H9 (cell line): ENCODE results near the gene DPP10. TPM values are rescaled to one million over a fixed set of nuclear protein-coding genes. Genes with fewer than 3 reads are reported as not detected.

ENCODE experiments used
- DNase-seq: peaks from one replicate; pipeline ENCODE4 v3.0.0-alpha.2; 2017
- H2AFZ ChIP-seq: one replicate; pipeline ENCODE4 v1.6.1; 2013; ENCODE audit warnings: mild to moderate bottlenecking, low read length, control low read depth, moderate library complexity
- H2AK5ac ChIP-seq: 2 replicates; pipeline ENCODE4 v1.6.1; 2013; ENCODE audit warnings: low read length, control low read depth, mixed read lengths; ENCODE audit not compliant: insufficient read length
- H2BK120ac ChIP-seq: one replicate; pipeline ENCODE4 v1.6.1; 2013; ENCODE audit warnings: low read depth, mild to moderate bottlenecking, low read length, control low read depth, inconsistent platforms; ENCODE audit not compliant: poor library complexity, severe bottlenecking
- H2BK12ac ChIP-seq: 2 replicates; pipeline ENCODE4 v1.6.1; 2013; ENCODE audit warnings: low read length, control low read depth, mixed read lengths, low read depth; ENCODE audit not compliant: insufficient read length
- H2BK15ac ChIP-seq: 2 replicates; pipeline ENCODE4 v1.6.1; 2013; ENCODE audit warnings: low read depth, low read length, control low read depth
- H2BK20ac ChIP-seq: one replicate; pipeline ENCODE4 v1.6.1; 2013; ENCODE audit warnings: low read depth, mild to moderate bottlenecking, low read length, control low read depth, inconsistent platforms; ENCODE audit not compliant: poor library complexity, severe bottlenecking
- H2BK5ac ChIP-seq: 2 replicates; pipeline ENCODE4 v1.6.1; 2013; ENCODE audit warnings: low read length, control low read depth, mixed read lengths; ENCODE audit not compliant: insufficient read length
- H3K14ac ChIP-seq: 2 replicates; pipeline ENCODE4 v1.6.1; 2013; ENCODE audit warnings: low read length, control low read depth; ENCODE audit not compliant: insufficient read depth
- H3K18ac ChIP-seq: 2 replicates; pipeline ENCODE4 v1.6.1; 2013; ENCODE audit warnings: low read depth, mild to moderate bottlenecking, mixed read lengths, low read length, control low read depth; ENCODE audit not compliant: insufficient read length
- H3K23ac ChIP-seq: 2 replicates; pipeline ENCODE4 v1.6.1; 2013; ENCODE audit warnings: low read length, control low read depth, mixed read lengths, low read depth; ENCODE audit not compliant: insufficient read length
- H3K23me2 ChIP-seq: 2 replicates; pipeline ENCODE4 v1.6.1; 2013; ENCODE audit warnings: low read depth, mild to moderate bottlenecking, mixed read lengths, low read length, control low read depth; ENCODE audit not compliant: insufficient read length, poor library complexity, severe bottlenecking
- H3K27ac ChIP-seq: 2 replicates; pipeline ENCODE4 v1.5.1; 2013; ENCODE audit warnings: low read length, control low read depth, mixed read lengths, low read depth; ENCODE audit not compliant: insufficient read length
- H3K27me3 ChIP-seq: 2 replicates; pipeline ENCODE4 v1.6.1; 2013; ENCODE audit warnings: low read length, control low read depth, inconsistent platforms; ENCODE audit not compliant: insufficient read depth
- H3K4ac ChIP-seq: 2 replicates; pipeline ENCODE4 v1.6.1; 2013; ENCODE audit warnings: low read depth, mild to moderate bottlenecking, control low read depth, inconsistent platforms, low read length, moderate library complexity
- H3K4me1 ChIP-seq: 2 replicates; pipeline ENCODE4 v1.6.1; 2013; ENCODE audit warnings: low read length, control low read depth, inconsistent platforms; ENCODE audit not compliant: insufficient read depth
- H3K4me2 ChIP-seq: 2 replicates; pipeline ENCODE4 v1.6.1; 2013; ENCODE audit warnings: low read length, control low read depth, mixed read lengths; ENCODE audit not compliant: insufficient read length, insufficient read depth
- H3K56ac ChIP-seq: 2 replicates; pipeline ENCODE4 v1.6.1; 2013; ENCODE audit warnings: low read depth, mild to moderate bottlenecking, mixed read lengths, low read length, control low read depth; ENCODE audit not compliant: insufficient read length
- H3K79me1 ChIP-seq: 2 replicates; pipeline ENCODE4 v1.6.1; 2013; ENCODE audit warnings: low read depth, mild to moderate bottlenecking, moderate library complexity, low read length, control low read depth, inconsistent platforms; ENCODE audit not compliant: insufficient read depth, poor library complexity, severe bottlenecking
- H3K79me2 ChIP-seq: 2 replicates; pipeline ENCODE4 v1.6.1; 2013; ENCODE audit warnings: low read length, control low read depth, inconsistent platforms; ENCODE audit not compliant: insufficient read depth
- H3K9ac ChIP-seq: 2 replicates; pipeline ENCODE4 v1.6.1; 2013; ENCODE audit warnings: low read length, control low read depth, mixed read lengths; ENCODE audit not compliant: insufficient read length; ENCODE audit errors: extremely low read depth
- H3K9me3 ChIP-seq: one replicate; pipeline ENCODE4 v1.6.1; 2013; ENCODE audit warnings: low read depth, low read length, inconsistent platforms; ENCODE audit not compliant: control insufficient read depth
- H3T11ph ChIP-seq: one replicate; pipeline ENCODE4 v1.6.1; 2013; ENCODE audit warnings: mild to moderate bottlenecking, low read length, control low read depth, inconsistent platforms
- H4K20me1 ChIP-seq: one replicate; pipeline ENCODE4 v1.6.1; 2013; ENCODE audit not compliant: control insufficient read depth, insufficient read length, insufficient read depth
- H4K5ac ChIP-seq: 2 replicates; pipeline ENCODE4 v1.6.1; 2013; ENCODE audit warnings: low read depth, mild to moderate bottlenecking, mixed read lengths, low read length, control low read depth; ENCODE audit not compliant: insufficient read length
- H4K8ac ChIP-seq: replicated peaks from 2 replicates; pipeline ENCODE4 v1.6.1; 2013; ENCODE audit warnings: low read length, control low read depth, mixed read lengths, low read depth; ENCODE audit not compliant: insufficient read length
- H4K91ac ChIP-seq: 2 replicates; pipeline ENCODE4 v1.6.1; 2013; ENCODE audit warnings: low read depth, mild to moderate bottlenecking, moderate library complexity, mixed read lengths, low read length, control low read depth; ENCODE audit not compliant: insufficient read length
- H3K27ac Mint-ChIP-seq, 3 experiments: 2 replicates in 2 of 3; 3 replicates in 1 of 3; pipeline ENCODE4 v1.8.0; 2020 to 2021; ENCODE audit warnings: mixed read lengths in 3 of 3, mild to moderate bottlenecking in 1 of 3, moderate library complexity in 1 of 3
- H3K27me3 Mint-ChIP-seq: 2 replicates; pipeline ENCODE4 v1.8.0; 2021; ENCODE audit warnings: low read depth, mild to moderate bottlenecking, moderate library complexity, mixed read lengths
- H3K36me3 Mint-ChIP-seq, 3 experiments: 2 replicates in 2 of 3; 3 replicates in 1 of 3; pipeline ENCODE4 v1.8.0; 2020 to 2021; ENCODE audit warnings: low read depth in 3 of 3, mixed read lengths in 3 of 3; ENCODE audit not compliant: insufficient read depth in 1 of 3
- H3K4me1 Mint-ChIP-seq, 2 experiments: 2 replicates each; pipeline ENCODE4 v1.8.0; 2020; ENCODE audit warnings: mixed read lengths in 2 of 2
- H3K4me3 Mint-ChIP-seq, 2 experiments: 2 replicates in 1 of 2; 3 replicates in 1 of 2; pipeline ENCODE4 v1.8.0; 2020 to 2021; ENCODE audit warnings: mild to moderate bottlenecking in 2 of 2, mixed read lengths in 2 of 2, moderate library complexity in 1 of 2
- H3K9me3 Mint-ChIP-seq, 2 experiments: 2 replicates in 1 of 2; 3 replicates in 1 of 2; pipeline ENCODE4 v1.8.0; 2020; ENCODE audit warnings: mild to moderate bottlenecking in 2 of 2, mixed read lengths in 2 of 2, moderate library complexity in 1 of 2
- WGBS: extraction: QIAGEN DNeasy Blood & Tissue Kit; methylation state at CpG from one replicate; pipeline ENCODE4 v1.1.7; 2013; ENCODE audit warnings: missing lambda C conversion rate, low lambda C conversion rate, mixed read lengths; ENCODE audit not compliant: insufficient read length; ENCODE audit errors: extremely low coverage; 5-methylcytosine and 5-hydroxymethylcytosine counted together
- total RNA-seq: library from RNA; stranded (reverse); gene quantifications from 2 replicates; pipeline ENCODE4 v1.2.1, GENCODE V29; 2021
- TF ChIP-seq, protein P1 (sequence below): fragments of 200-600 bp; sonication (generic); conservative IDR thresholded peaks from 3 replicates; pipeline ENCODE4 v1.8.0; 2021; ENCODE audit warnings: antibody characterized with exemption, mild to moderate bottlenecking

Gene DPP10
- total RNA-seq, 1 experiment from 2014 or later = 11.3 TPM

DNA sequence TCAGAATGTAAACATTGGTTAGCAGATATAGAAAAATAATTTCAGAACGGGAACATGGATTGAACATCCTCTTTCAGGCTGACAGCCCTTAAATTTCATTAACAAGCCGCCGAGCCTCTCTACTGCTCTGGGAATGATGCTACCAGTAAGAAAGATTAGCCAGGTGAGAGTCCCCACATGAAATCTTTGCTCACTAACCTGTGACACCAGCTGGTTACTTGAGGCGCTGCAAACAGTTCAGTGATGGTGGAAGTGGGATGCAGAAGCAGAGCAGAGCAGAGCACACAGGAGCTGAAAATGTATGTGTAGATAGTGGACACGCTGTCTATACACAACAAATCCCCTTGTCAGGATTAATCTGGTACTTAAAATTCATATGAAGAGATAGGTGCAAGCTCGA lies 721.1 kb downstream of the DPP10 start:
- Mint-ChIP-seq H3K9me3 (peaks cover 2 to 3% of the 10 kb centered on the region in 2 experiments; a peak in 4 of 5 replicates), H3K4me1 (peaks cover 20 to 32% of the 10 kb centered on the region in 2 experiments), H3K27ac (no peak overlapping the region), H3K36me3 (peaks cover 0 to 5% (median 3%) of the 10 kb centered on the region in 3 experiments; a peak in 4 of 7 replicates), H3K4me3 (peak overlapping the region; percentile 84 to 95), H3K27me3 (peaks cover 32% of the 10 kb centered on the region)
- H4K91ac ChIP-seq = no peak overlapping the region
- no peak overlapping the region for H3K18ac ChIP-seq
- no peaks in the 10 kb centered on the region for H4K20me1 ChIP-seq
- H4K5ac ChIP-seq = no peak overlapping the region
- H3K9ac ChIP-seq = no peak overlapping the region
- DNase-seq = peak; percentile 29
- H3K79me2 ChIP-seq = no peaks in the 10 kb centered on the region
- no peak overlapping the region for H3T11ph ChIP-seq
- no peak overlapping the region for H2BK5ac ChIP-seq
- no peak overlapping the region for H3K14ac ChIP-seq
- TF ChIP-seq, protein P1, sequence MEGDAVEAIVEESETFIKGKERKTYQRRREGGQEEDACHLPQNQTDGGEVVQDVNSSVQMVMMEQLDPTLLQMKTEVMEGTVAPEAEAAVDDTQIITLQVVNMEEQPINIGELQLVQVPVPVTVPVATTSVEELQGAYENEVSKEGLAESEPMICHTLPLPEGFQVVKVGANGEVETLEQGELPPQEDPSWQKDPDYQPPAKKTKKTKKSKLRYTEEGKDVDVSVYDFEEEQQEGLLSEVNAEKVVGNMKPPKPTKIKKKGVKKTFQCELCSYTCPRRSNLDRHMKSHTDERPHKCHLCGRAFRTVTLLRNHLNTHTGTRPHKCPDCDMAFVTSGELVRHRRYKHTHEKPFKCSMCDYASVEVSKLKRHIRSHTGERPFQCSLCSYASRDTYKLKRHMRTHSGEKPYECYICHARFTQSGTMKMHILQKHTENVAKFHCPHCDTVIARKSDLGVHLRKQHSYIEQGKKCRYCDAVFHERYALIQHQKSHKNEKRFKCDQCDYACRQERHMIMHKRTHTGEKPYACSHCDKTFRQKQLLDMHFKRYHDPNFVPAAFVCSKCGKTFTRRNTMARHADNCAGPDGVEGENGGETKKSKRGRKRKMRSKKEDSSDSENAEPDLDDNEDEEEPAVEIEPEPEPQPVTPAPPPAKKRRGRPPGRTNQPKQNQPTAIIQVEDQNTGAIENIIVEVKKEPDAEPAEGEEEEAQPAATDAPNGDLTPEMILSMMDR = peak; percentile 23; the same call in 1 of the 3 replicates
- no peak overlapping the region for H2BK120ac ChIP-seq
- no peaks in the 10 kb centered on the region for H3K9me3 ChIP-seq
- H3K4me1 ChIP-seq = no peaks in the 10 kb centered on the region; the same call in 1 of the 2 replicates
- H2AFZ ChIP-seq = no peak overlapping the region
- no peaks in the 10 kb centered on the region for H3K79me1 ChIP-seq
- WGBS = no CpG with 5 or more reads among the region's 6 CpGs
- H3K27me3 ChIP-seq = peaks cover 15% of the 10 kb centered on the region; the same call in 1 of the 2 replicates
- H3K4ac ChIP-seq = no peak overlapping the region
- no peak overlapping the region for H3K56ac ChIP-seq
- H2AK5ac ChIP-seq = no peak overlapping the region
- no peak overlapping the region for H3K23ac ChIP-seq
- no peak overlapping the region for H3K27ac ChIP-seq
- H2BK20ac ChIP-seq = no peak overlapping the region
- peaks cover 16% of the 10 kb centered on the region for H3K23me2 ChIP-seq
- H4K8ac ChIP-seq = no peak overlapping the region
- H2BK12ac ChIP-seq = no peak overlapping the region
- peak overlapping the region; percentile 81 for H3K4me2 ChIP-seq
- no peak overlapping the region for H2BK15ac ChIP-seq
